Urinary bladder (tissue), 4 donors: ENCODE measurements around the gene MYCN. TPM values are rescaled to one million over a fixed set of nuclear protein-coding genes. Genes with fewer than 3 reads are reported as not detected.
A peak's percentile ranks its signal among the peaks of the same experiment; 100 is the strongest.

Experiments used
- DNase-seq: peaks from one replicate; pipeline ENCODE4 v3.0.0-alpha.2; 2015; ENCODE audit errors: extremely low spot score
- H3K27ac ChIP-seq: one replicate; pipeline ENCODE4 v1.5.1; 2013; ENCODE audit warnings: low read depth, mild to moderate bottlenecking, moderate library complexity
- H3K36me3 ChIP-seq: one replicate; pipeline ENCODE4 v1.6.1; 2013; ENCODE audit warnings: mild to moderate bottlenecking, moderate library complexity; ENCODE audit not compliant: insufficient read depth
- H3K4me1 ChIP-seq: one replicate; pipeline ENCODE4 v1.6.1; 2013; ENCODE audit warnings: mild to moderate bottlenecking, moderate library complexity; ENCODE audit not compliant: insufficient read depth
- H3K4me3 ChIP-seq: one replicate; pipeline ENCODE4 v1.5.1; 2013; ENCODE audit warnings: low read depth, low read length
- WGBS: extraction: QIAGEN DNeasy Blood & Tissue Kit; methylation state at CpG from one replicate; pipeline ENCODE4 v1.1.7; 2013; 5-methylcytosine and 5-hydroxymethylcytosine counted together
- polyA plus RNA-seq: library from polyadenylated mRNA; stranded (reverse); fragments of 200-250 nt; gene quantifications from one replicate; pipeline ENCODE4 v1.2.3, GENCODE V29; 2013
- total RNA-seq: library from RNA; depleted of rRNA; stranded (reverse); fragments of >200 nt; gene quantifications from one replicate; pipeline ENCODE4 v1.2.3, GENCODE V29; 2014
- donor health status: healthy with polysubstance abuse.
- donor health status: healthy.

The MYCN gene
- total RNA-seq (3.3 TPM), polyA plus RNA-seq (0.35 TPM)

DNA sequence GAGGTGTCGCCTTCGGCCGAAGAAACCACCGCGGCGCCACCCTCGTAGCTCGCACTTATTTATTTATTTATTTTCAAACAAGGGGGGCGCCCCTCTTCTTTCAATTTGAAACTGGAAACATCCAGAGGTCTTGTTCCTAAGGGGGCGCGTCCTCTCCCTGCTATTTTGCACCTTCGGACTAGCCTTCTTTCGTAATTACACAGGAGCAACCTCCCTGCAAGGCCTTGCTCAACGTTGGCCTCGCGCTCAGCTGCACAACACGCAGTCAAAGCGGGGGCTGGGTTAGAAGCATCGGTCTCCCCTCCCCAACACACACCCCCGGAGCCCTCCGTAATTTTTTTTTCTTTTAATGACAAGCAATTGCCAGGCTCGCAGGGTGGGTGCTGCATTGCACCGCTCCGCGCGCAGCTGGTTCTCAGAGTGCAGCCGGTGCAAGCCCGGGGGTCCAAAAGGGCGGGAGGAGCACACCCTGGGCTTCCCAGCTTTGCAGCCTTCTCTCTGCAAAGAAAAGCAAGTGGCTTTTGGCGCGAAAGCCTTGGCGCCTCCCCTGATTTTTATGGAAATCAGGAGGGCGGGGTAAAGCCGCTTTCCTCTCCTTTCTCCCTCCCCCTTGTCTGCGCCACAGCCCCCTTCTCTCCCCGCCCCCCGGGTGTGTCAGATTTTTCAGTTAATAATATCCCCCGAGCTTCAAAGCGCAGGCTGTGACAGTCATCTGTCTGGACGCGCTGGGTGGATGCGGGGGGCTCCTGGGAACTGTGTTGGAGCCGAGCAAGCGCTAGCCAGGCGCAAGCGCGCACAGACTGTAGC lies at the start of gene MYCN:
Gene MYCN (plus strand): TSS at position 697 of the 807 bp plus-strand sequence. CDS start 1,515 bp downstream, outside the sequence.
- under 1% methylated on average over 47 of the region's 47 CpGs for WGBS
- Histone ChIP-seq H3K27ac (no peak within 1 kb of the TSS), H3K36me3 (no peaks in the 10 kb centered on the region), H3K4me3 (peak within 1 kb of the TSS; percentile 44), H3K4me1 (no peaks in the 10 kb centered on the region)
- peak; percentile 78 for DNase-seq

DNA sequence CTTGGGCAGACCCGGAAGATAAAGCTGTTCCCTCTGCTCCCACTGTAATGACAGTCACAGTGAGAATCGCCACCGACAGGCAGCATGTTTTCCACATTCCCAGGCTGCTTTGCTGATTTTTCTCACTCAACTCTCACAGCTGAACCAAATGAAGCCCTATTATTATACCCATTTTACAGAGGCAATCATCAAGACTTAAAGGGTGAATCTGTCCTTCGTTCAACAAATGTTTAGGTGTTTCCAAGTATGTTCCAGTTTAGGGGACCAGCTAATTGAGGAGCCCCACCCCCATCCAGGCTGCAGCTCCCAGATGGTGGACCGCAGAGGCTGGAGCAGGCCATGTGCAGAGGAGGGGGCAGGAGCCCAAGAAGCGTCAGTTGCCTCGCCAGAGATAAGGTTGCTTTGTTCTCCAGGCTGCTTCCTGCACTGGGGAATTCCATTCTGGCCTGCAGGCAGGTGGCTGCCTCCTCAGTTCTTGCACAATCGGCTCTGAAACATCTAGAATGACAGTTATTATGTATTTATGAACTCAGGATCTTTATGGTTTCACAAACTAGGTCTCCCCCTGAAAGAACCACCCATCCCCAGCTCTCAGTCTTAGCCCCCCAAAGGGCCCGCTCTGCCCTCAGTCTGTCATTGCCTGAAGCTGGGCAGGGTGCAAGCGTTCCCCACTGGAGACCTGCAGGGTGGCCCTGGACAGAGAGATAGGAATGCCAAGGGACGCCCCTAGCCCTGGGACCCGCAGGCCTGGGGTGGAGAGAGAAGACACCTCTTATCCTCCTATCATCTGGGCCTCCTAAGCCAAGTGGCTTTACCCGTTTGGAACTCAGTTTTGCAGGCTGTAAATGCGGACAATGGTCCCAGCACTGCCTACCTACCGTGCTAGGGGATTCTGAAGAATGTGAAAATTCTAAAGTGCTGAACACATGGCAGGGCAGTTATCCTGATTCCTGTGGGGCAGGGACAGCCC lies 49.1 kb upstream of the MYCN start:
- DNase-seq = no peak
- WGBS = 74% methylated on average over 15 of the region's 15 CpGs
- Histone ChIP-seq H3K27ac (no peak overlapping the region), H3K4me1 (no peaks in the 10 kb centered on the region), H3K4me3 (no peak overlapping the region), H3K36me3 (no peaks in the 10 kb centered on the region)

DNA sequence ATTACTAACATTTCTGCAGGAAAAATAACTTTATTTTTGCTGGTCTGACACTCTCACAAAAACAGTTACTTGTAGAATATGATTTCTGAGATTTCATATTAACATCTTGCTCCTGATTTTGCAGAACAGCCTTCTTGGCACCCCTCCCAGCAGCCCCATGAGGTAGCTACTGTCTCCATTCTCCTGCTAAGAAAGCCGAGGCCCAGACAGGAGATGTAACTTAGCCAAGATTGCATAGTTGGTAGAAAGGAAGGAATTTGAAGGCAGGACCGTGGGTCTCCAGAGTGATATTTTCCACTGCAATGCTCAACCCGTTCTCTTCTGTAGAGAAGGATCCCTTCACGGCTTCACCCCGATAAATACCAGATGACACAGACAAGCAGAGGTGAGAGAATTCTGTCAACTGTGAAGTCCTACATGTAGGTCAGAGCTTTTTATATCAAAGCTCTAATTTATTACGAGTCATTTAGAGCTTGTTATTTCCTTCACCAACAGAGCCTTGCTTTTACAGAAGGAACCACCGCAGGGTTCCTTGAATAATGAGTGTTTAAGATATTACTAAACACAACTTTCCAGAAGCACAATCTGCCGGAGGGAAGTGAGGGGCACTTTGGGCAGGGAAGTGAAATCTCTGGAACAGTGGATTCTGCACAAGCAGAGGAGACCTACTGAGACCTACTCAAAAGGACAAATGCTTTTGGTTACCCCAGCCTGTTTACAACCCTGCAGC lies 48.0 kb upstream of the MYCN start:
- 61% methylated on average over 8 of the region's 8 CpGs for WGBS
- DNase-seq = no peak
- Histone ChIP-seq H3K4me1 (no peaks in the 10 kb centered on the region), H3K4me3 (no peak overlapping the region), H3K36me3 (no peaks in the 10 kb centered on the region), H3K27ac (no peak overlapping the region)

DNA sequence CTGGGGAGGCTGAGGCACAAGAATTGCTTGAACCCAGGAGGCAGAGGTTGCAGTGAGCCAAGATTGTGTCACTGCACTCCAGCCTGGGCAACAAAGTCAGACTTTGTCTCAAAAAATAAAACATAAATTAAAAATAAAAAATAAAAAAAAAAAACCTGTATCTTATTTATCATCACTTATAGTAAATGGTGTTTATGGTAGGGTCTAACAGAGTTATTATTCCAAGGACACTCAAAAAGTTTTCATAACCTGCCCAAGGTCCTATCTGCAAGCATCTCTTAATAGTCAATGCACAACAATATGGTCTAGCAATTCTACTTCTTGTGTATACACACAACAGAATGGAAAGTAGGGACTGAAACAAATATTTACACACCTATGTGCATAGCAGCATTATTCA lies 47.3 kb upstream of the MYCN start:
- Histone ChIP-seq H3K36me3 (peaks cover under 1% of the 10 kb centered on the region), H3K4me3 (no peak overlapping the region), H3K27ac (no peak overlapping the region), H3K4me1 (no peaks in the 10 kb centered on the region)
- no peak for DNase-seq

DNA sequence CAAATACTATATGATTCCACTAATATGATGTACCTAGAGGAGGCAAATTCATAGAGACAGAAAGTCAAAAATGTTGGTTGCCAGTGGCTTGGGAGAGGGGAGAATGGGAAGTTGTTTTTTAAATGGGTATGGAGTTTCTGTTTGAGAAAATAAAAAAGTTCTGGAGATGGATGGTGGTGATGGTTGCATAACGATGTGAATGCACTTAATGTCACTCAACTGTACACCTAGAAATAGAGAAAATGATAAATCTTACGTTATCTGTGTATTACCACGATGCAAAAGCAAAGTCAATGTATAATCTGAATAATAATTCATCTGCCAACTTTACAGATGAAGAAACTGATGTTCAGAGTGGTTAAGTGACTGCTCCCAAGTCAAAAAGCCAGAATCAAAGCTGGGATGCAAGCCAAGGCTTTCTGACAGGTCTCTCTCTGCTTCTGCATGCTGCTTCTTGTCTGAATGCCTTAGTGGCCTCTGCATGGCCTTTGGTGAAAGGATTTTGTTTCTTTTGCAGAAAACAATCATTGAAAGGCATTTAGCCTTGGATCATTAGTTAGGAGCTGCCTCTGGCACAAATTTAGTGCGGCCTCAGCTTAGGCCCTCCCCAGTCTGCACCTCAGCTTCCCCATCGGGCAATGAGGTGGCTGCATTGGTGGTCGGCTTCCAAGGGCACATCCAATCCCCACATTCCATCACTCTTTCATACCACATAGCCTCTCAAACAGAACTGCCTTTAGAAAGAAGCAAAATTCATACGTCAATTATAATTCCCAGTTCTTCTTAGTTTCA lies 46.5 kb upstream of the MYCN start:
- peaks cover 2% of the 10 kb centered on the region for H3K36me3 ChIP-seq
- no peak overlapping the region for H3K27ac ChIP-seq
- H3K4me3 ChIP-seq = no peak overlapping the region
- no peak for DNase-seq
- WGBS = 80% methylated on average over 7 of the region's 7 CpGs
- no peaks in the 10 kb centered on the region for H3K4me1 ChIP-seq

DNA sequence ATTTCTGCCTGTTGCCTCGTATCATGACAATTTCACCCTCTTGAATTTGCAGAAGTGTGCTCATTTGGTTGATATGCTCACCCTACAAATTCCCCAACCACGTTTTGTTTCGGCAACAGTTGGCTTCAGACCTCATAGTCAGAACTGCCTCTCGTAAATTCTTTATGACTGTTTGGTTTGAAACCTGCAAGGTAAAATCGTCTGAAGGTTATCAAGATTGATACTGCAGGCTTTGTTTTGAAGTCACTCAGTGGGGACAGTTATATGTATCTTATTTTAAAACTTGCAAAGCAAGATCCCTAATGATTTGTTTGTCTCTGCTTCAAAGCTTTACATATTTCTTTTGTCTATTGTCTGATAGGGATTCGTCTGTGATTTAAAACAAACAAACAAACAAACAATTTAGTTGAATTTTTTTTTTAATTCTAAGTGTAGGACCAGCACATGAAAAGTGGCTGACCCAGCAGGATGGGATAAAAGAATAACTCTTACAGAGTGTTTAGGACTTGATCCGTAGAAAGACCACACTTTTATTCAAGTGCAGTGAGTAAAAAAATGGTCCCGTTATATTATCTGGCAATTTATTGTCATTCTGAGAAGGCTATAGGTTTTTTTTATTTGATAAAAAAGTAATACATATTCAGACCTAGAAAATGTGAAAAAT lies 45.7 kb upstream of the MYCN start:
- 58% methylated on average over 8 of the region's 8 CpGs for WGBS
- no peaks in the 10 kb centered on the region for H3K4me1 ChIP-seq

DNA sequence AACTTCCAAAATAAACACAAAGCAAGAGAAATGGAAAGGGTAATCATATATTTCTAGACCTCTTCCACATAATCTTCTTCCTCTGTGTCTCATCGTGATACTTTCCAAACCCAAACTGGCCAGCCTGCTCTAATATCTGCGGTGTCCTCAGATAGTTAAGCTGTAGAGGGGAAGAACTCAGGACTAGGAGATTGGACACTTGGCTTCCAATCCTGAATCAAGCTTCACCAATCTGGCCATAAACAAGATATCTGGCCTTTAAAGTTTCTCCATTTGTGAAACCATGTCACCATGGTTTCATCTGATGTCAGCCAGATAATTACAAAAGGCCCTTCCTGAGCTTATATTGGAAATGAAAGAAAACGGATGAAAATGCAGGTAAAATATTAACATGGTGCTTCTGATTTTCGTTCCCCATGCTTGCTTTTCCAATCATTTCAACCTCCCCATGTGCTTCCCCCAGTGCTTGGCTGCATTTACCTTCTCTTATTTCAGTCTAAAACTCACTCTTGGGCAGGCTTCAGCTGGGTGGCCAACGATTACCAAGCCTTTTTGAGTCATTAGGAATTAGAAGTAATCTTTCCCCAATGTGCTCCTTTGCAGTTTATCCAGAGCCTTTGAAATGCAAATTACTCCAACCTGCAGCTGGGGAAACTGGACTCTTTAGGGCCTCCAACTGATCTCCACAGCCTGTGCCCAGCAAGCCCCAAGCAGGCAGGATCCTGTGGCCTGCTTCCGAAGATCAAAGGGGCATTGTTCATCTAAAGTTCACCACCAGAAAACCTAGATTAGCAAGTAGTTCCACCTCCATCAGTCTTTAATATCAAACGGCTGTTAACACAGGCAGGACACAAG lies 44.5 kb upstream of the MYCN start:
- DNase-seq = no peak
- Histone ChIP-seq H3K4me3 (no peak overlapping the region), H3K27ac (no peak overlapping the region), H3K36me3 (peaks cover 2% of the 10 kb centered on the region), H3K4me1 (no peaks in the 10 kb centered on the region)
- 74% methylated on average over 7 of the region's 7 CpGs for WGBS

More for the DNA sequence above, 45.7 kb upstream of the MYCN start:
- no peak overlapping the region for H3K4me3 ChIP-seq
- H3K36me3 ChIP-seq = peaks cover 2% of the 10 kb centered on the region
- H3K27ac ChIP-seq = no peak overlapping the region
- no peak for DNase-seq

DNA sequence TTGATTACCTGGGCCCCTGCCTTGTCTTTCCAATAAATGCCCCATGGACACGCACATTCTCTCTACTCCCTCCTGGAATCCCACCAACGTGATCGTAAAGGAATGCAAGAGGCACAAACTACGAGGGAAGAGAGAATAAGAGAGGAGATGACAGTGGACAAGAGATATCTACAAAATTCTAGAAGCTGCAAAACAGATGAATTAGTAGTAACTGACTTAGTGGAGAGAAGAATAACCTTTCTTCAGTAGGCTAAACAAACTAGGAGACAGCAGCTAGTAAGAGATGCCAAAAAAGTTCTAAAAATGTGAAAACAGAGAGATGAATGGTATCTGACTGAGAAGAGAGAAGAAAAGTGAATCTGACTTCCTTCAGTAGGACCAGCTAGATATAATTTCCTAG lies 43.5 kb upstream of the MYCN start:
- H3K27ac ChIP-seq = no peak overlapping the region
- 93% methylated on average over 4 of the region's 4 CpGs for WGBS
- no peak for DNase-seq

DNA sequence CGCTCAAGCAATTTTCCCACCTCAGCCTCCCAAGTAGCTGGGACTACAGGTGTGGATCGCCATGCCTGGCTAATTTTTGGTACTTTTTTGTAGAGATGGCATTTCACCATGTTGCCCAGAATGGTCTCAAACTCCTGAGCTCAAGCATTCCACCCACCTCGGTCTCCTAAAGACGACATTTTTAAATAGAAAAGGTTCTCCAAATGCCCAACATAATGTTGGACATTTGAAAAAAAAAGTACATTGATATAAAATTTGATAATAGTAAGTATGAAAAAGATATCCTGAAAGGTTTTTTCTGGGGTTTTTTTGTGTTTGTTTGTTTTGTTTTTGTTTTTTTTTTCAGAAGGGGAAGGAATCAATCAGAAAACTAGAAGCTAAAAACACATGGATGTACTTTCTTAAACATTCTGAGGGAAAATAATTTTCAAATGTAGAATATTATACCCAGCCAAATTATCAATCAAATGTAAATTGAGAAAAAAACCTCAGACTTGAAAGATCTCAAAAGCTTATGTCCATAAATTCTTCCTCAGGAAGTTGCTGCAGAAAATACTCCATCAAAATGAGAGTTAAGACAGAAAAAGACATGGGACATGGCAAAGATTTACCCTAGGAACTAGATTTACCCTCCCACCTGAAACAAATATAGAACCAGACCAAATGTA lies 42.8 kb upstream of the MYCN start:
- H3K4me1 ChIP-seq = no peaks in the 10 kb centered on the region
- DNase-seq = no peak
- H3K27ac ChIP-seq = no peak overlapping the region
- H3K4me3 ChIP-seq = no peak overlapping the region
- H3K36me3 ChIP-seq = peaks cover 2% of the 10 kb centered on the region
- 91% methylated on average over 4 of the region's 4 CpGs for WGBS

More for the DNA sequence above, 43.5 kb upstream of the MYCN start:
- Histone ChIP-seq H3K4me1 (no peaks in the 10 kb centered on the region), H3K36me3 (peaks cover 2% of the 10 kb centered on the region), H3K4me3 (no peak overlapping the region)

DNA sequence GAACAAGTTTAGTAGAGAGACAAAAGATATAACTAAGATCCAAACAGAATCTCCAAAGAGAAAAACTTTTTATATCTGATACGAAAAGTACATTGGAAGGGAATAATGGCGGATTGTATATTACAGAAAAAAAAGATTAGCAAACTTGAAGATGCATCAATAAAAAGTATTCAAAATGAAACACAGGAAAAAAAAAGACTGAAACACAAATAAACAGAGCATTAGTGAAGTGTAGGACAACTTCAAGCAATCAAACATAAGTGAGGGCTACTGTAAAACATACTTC lies 41.1 kb upstream of the MYCN start:
- Histone ChIP-seq H3K36me3 (peaks cover 2% of the 10 kb centered on the region), H3K27ac (no peak overlapping the region), H3K4me1 (no peaks in the 10 kb centered on the region), H3K4me3 (no peak overlapping the region)
- 97% methylated on average over 2 of the region's 2 CpGs for WGBS
- no peak for DNase-seq

DNA sequence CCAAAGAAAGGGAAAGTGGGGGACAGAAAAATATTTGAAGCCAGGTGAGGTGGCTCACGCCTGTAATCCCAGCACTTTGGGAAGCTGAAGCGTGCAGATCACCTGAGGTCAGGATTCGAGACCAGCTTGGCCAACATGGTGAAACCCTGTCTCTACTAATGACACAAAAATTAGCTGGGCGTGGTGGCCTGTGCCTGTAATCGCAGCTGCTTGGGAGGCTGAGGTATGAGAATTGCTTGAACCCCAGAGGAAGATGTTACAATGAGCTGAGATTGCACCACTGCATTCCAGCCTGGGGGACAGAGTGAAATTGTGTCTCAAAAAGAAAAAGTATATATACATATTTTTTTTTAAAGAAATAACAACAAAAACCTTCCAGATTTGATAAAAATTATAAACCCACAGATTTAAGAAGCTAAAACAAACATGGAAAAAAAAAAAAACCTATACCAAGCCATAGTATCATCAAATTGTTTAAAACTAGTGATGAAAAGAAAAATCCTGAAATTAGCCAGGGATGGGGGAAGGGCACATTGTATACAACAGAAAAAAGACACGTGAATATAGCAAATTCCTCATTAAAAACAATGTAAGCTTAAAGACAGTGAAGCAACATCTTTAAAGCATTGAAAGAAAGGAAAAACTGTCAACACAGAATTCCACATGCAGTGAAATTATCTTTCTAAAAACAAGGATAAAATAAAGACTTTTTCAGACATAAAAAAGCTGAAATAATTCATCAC lies 40.4 kb upstream of the MYCN start:
- H3K36me3 ChIP-seq = peaks cover 2% of the 10 kb centered on the region
- no peak for DNase-seq

More for the DNA sequence above, 40.4 kb upstream of the MYCN start:
- H3K27ac ChIP-seq = no peak overlapping the region
- no peak overlapping the region for H3K4me3 ChIP-seq
- no peaks in the 10 kb centered on the region for H3K4me1 ChIP-seq
- 83% methylated on average over 6 of the region's 6 CpGs for WGBS
